NCI-H345 treated with DMSO at 0.1 percent for 48 hours (cell line): ENCODE data around the gene CEP63.
"Not testable (repeated sequence)": the region's sequence is repeated elsewhere in the genome, so short reads cannot be mapped to it uniquely, and the experiment has no call there.

Source experiments
- DNase-seq: peaks from one replicate; lab custom pipeline; 2025; ENCODE audit not compliant: unreplicated experiment; lab: John Stamatoyannopoulos, UW

Gene CEP63

DNA sequence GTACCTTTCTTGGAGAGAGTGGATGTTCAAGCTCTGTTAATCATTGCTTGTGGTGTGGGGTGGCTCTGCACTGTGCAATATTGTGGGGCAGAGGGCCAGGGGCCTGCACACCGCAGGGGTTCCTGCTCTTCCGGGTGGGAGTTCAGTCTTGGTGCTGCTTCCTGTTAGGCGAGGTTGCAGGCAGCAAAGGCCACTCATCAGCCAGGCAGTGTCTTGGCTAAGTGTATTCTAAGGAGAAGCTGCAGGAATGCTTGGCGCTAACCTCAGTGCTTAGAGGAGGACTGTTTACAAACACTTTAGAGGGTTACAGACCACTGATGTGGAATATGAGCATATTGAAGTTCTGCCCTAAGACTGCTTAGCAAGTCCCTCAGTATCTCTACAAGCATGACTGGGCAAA lies 81.7 kb downstream of the CEP63 start:
- DNase-seq, result no peak

DNA sequence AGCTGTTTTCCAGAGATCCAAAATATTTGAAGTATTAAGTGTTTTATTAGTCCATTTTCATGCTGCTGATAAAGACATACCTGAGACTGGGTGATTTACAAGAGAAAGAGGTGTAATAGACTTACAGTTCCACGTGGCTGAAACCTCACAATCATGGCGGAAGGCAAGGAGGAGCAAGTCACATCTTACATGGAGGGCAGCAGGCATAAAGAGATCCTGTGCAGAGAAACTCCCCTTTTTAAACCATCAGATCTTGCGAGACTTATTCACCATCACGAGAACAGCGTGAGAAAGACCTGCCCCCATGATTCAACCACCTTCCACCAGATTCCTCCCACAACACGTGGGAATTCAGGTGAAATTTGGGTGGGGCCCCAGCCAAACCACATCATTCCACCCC lies 82.9 kb downstream of the CEP63 start:
- no peak for DNase-seq

DNA sequence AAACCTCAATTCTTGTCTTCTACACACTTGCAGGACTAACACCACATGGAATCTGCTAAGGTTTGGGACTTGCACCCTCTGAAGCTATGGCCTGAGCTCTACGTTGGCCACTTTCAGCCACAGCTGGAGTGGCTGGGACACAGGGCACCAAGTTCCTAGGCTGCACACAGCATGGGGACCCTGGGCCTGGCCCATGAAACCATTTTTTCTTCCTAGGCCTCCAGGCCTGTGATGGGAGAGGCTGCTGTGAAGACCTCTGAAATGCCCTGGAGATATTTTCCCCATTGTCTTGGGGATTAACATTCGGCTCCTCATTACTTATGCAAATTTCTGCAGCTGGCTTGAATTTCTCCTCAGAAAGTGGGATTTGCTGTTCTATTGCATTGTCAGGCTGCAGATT lies 84.0 kb downstream of the CEP63 start:
- not testable (repeated sequence) for DNase-seq

DNA sequence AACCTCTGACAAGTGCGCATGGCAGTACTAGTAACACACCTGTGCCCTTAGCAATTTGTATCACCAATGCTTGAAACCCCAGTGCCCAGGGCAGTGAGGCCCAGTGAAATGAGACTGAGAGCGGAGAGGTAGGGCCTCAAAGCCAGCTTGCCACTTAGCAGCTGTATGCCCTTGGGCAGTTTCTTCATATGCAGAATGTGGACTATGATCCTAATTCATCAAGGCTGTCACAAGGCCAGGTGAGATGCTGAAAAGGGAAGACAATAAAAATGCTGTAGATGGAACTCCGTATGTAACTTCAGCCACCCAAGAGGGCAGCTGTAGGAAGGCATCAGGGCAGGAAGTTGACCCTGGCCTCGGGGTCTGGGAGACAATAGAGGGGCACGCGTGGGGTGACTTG lies 90.6 kb downstream of the CEP63 start:
- no peak for DNase-seq

DNA sequence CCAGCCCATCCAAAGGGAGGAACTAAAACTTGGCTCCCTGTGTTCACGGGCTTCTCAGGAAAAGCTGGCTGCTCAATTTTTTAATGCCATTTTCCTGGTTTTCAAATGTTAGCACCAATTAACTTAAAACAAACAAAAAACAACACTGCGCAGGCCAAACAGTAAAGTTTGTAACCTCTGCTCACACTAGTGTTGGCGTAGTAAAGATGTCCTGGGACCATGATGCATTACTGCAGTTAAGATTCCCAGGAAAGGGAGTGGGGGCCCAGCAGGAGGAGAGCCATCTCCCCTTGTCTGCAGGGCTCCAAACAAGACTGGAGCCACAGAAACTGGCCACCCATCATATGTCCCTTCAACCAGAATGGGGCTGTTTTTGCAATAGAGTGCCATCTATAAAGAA lies 91.0 kb downstream of the CEP63 start:
- DNase-seq, result no peak

DNA sequence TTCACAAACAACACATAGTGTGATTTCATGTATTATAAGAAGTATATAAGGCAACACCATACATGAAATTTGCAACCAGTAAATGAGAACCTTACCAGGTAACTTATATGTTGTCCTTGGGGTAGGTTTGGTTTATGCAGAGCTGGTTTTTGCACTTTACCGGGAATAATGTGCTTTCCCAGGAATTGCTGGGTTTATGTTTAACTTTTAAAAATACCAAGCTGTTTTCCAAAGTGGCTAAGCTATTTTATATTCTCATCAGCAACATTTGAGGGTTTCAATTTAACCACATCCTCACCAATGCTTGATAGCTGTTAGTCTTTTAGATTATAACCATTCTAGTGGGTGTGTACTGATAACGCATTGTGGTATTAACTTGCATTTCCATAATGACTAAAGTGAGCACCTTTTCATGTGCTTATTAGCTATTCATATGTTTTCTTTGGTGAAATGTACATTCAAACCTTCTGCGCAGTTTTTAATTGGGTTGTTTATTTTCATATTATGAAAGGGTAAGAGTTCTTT lies 93.3 kb downstream of the CEP63 start:
- DNase-seq, result no peak

DNA sequence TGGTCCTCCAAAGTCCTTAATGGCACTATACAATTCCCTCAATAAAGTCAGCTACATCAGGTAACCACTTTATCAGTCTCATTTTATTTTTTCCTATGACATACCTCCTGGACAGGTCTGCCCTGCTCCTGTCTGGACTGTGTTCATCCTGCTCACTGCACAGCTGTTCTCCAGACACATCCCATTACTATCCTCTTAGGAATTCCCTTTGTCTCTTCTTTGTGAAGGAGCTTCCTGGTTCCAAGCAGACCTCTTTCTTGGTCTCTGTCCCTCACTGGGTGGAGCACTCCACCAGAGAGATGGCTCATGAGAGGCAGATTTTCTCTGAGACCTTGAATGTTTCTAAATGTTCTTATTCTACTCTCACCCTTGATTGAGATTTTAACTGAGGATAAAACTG lies 104.9 kb downstream of the CEP63 start:
- no peak for DNase-seq

DNA sequence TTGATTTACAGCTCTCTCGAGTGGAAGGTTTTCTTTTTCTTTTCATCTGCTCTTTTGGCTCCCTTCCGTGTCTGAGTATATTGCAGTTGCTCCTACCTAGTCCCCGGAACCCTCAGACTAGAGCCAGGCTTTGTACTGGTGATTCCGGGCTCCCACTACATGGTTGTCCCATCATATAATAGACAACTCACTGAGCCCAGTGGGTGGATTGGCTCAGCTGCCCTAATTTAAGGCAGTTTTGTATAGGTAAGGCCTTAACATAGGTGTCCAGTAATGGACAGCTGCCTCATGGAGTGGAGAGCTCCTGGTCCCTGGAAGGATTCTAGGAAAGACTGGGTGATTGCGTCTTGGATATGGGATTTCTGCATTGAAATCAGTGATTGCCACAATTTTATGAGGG lies 106.9 kb downstream of the CEP63 start:
- DNase-seq, result no peak

DNA sequence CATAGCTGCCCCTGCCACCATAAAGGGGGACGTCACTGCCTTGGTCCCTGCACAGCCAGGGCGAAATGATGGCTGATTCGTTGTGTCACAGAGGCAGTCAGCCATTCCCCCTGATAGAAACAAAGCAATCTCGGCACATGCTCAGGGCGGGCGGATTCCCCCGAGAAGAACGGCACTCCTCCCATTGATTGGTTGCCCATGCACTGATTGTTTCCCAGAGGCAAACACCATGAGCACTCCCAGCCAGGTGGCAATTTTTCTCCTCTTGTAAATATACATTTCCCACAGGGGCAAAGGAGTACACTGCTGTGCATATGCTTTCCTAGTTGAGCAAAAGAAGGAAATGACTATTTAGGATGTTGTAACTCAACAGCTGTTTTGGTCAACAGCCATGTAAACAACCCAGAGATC lies 108.5 kb downstream of the CEP63 start:
- DNase-seq, result peak; percentile 30

DNA sequence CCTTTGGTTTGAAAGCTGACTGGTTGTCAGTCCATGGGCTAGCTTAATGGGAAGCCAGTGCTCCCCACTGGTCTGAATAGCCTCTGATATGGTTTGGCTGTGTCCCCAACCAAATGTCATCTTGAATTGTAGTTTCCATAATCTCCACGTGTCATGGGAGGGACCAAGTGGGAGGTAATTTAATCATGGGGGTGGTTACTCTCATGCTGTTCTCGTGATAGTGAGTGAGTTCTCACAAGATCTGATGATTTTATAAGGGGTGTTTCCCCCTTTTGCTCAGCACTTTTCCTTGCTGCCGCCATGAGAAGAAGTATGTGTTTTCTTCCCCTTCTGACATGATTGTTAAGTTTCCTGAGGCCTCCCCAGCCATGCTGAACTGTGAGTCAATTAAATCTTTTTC lies 109.1 kb downstream of the CEP63 start:
- not testable (repeated sequence) for DNase-seq

DNA sequence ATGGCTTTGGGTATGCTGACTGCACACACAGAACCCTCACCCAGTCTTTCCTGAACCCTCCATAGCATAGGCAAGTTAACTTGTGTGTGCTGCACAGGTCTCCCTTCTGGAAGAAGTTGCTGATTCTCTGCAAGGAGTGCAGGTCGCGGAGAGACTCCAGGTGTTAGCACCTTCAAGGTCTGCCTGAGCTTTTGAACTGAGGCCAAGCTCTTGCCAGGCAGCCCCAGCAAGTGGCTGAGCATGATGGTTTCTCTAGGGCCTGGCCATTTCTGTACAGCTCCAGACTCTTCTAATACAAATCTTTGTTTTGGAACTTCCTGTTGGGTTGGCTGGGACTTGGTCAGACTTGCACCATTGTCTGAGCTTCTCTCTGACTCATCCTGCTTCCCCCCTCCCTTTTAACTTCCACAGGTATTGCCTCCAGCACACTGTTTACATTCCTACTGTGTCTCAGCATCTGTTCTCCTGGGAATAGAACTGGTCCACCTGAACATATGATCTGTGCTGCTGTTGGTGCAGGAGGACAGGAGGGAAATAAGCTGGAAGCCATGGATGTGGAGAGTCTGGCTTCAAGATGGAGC lies 111.6 kb downstream of the CEP63 start:
- DNase-seq, result peak; percentile 16

DNA sequence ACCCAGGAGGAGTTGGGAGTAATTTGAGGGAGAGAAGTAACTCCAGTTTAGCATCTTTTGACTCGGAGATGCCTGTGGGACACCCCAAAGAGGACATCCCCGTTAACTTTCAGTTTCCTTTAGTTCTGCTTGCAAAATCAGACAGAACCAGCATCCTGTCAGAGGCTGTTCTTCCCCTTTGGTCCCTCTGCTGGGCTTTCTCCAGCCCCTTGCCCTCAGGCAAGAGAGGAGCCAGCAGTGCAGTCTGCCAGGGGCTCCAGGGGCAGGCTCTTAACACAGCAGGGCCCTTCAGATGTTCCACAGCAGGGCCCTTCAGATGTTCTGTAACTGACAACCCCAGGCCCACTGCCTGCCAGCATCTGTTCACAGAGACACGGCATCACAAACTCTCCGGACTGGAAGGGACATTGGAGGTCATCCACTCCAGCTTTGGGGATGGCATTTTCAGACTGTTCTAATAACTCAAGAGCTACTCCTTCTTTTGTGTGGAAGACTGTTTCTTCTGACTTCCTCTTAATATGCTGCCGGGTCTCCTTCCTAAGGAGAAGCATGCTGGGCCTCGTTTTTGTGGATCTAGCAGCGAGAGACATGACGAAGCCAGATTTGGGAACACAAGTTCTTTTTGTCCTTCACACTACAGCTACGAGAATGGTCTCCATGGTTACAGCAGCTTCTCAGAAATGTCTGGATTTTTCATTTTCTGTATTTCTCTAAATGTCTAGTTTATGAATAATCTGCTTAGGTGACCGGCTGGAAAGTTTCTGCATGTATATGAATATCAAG lies 113.1 kb downstream of the CEP63 start:
- DNase-seq, result no peak

DNA sequence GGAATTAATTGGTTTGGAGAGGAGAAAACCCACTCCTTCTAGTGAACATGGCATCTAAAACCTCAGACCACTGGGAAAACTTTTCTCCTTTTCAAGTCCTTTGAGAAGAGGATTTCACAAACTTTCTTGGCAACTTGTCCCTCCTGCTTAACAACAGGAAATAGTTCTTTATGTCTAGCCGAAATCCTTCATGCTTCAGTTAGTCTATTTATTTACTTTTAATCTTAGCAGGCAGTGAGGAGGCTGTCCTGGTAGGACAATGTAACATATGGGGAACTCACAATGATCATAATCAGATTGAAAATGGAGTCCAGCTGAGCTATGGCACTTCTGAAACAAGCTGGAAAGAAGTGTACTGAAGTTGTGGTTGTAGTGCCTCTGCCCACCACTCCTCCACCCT lies 114.3 kb downstream of the CEP63 start:
- no peak for DNase-seq

DNA sequence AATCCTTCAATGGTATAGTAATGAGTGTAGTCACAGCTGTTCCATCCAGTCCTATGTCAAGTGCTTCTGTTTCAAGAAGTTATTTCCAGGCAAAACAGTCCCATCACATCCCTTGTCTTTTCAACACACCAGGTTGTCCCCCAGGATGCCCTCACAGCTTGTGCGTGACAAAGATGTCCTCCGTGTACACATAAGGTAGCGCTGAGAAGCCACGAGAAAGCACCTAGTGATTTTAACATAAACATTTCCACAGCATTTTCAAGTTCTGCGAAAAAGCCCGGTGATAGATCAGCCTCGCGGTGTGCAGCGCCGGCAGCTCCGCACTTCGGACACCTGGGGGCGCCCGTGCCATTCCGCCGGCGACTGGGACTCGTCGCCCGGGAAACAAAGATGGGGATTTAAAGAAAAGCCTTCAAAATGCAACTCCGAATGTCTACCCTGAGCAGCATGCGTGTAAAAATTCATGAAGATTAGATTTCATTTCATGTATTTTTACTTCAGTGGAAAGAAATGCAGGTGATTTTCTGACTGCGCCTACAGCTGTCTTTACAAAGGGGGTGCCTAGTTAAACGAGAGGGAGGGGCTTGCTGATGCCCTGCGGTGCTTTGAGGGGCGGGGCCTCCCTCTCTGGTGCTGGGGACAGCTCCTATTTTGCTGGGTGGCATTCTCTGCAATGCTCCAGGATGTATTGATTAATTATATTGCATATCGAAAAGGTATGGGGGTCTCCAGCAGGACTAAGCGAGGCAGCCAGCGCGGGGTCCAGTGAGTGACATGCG lies 115.0 kb downstream of the CEP63 start:
- DNase-seq, result peak; percentile 31

DNA sequence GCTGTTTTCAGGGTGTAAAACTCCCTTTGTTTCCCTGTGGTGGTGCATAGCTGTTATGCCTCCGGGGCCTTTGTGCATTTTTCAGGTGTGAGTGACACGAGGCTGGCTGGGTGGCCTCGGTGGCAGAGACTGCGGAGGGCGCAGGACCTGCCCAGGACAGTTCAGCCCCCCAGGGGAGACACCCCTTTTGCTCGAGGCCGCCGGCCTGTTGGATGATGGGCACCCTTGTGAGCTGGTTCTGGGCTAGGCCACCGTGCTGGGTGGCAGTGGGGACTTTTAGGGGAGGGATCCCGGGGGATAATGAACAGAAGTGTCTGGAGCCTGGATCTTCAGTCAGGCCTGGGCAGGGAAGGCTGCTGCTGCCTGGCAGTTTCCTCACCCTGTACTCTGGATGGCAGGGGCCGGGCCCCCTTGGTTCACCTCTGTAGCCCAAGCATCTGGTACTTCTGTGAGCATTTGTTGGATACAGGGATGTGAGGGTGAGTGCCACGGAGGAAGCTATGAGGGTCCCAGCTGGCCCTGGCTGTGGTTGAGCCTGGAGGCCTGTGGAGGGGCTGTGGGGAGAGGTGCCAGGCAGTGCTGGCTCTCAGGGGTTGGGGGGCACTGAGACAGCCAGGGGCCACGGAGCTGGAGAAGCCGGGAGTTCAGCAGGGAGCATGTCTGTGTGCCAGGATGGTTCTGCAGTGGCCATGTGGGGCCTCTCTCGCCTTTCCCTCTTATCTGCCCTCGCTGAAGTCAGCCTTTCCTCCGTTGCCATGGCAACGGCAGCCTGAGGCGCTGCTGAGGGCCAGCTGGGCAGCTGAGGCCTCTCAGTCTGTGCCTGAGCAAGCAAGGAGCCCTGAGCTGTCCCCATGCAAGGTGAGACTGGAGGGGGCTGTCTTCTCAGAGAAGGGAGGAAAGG lies 115.9 kb downstream of the CEP63 start:
- no peak for DNase-seq

DNA sequence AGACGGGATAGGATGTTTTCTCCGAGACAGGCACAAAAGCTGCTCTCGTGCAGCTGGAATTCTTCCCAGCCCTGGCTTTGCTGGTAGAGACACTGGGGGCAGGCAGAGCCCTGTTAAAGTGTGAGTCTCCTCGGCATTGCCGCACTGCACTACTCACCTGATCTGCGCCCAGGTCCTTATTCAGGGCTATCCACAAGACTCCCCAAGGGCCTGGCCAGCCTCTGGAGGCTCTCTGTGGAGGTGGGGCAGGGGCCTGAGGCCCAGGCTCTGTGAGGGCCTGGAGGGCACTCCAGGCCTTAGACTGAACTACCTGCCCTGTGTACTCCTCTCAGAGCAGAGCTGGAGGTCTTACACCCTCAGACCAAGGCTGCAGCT lies 116.6 kb downstream of the CEP63 start:
- DNase-seq, result no peak

DNA sequence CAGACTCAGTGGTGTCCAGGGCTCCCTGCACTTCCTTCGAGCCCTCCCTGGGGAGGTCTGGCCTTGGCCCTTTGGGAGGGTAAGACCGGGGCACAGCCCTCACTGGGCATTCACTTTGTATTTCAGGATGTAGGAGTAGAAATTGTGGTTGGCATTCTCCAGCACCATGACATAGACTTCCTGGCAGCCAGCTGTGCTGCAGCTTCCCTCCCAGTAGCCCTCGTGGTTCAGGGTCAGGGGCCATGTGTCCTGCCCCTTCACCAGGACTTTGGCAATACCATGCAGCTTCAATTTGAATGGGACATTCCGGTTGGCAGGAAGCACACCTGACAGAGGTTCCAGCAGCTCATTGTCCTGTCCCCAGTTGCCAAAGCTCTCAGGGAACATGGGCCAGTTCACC lies 117.6 kb downstream of the CEP63 start:
- no peak for DNase-seq

DNA sequence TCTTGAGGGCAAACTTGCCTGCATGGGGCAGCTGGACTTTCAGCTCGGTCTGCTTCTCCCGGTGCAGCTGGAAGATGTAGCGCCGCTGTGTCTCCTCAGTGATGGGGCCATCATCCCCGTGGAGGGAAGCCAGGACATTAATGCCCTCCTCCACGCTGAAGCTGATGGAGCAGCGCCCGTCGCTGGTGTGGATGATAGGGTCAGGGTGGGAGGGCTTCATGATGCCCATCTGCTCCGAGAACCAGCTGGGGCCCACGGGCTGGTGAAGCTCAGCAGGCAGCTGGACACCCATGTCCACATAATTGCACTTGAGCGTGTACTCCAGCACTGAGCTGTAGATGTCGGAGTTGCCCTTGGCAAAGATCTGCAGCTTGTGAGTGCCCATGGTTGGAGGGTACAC lies 118.1 kb downstream of the CEP63 start:
- no peak for DNase-seq

DNA sequence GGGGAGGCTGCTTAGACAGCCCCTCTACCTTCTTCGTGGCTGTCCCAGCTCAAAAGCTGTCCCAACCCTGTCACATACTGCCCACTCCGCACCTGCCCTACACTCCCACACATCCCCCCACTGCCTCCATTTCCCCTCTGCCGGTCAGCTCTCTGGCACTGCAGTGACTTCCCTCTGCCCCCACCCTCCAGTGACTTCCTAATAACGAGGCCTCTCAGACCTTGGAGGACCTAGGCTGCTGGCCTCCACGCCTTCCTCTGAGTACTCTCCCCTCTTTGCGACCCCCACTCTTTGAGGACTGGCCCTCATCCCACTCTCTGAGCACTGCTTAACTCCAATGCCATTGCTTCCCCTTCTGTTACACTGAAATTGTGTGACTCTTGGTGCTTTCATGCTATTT lies 119.7 kb downstream of the CEP63 start:
- DNase-seq, result no peak

DNA sequence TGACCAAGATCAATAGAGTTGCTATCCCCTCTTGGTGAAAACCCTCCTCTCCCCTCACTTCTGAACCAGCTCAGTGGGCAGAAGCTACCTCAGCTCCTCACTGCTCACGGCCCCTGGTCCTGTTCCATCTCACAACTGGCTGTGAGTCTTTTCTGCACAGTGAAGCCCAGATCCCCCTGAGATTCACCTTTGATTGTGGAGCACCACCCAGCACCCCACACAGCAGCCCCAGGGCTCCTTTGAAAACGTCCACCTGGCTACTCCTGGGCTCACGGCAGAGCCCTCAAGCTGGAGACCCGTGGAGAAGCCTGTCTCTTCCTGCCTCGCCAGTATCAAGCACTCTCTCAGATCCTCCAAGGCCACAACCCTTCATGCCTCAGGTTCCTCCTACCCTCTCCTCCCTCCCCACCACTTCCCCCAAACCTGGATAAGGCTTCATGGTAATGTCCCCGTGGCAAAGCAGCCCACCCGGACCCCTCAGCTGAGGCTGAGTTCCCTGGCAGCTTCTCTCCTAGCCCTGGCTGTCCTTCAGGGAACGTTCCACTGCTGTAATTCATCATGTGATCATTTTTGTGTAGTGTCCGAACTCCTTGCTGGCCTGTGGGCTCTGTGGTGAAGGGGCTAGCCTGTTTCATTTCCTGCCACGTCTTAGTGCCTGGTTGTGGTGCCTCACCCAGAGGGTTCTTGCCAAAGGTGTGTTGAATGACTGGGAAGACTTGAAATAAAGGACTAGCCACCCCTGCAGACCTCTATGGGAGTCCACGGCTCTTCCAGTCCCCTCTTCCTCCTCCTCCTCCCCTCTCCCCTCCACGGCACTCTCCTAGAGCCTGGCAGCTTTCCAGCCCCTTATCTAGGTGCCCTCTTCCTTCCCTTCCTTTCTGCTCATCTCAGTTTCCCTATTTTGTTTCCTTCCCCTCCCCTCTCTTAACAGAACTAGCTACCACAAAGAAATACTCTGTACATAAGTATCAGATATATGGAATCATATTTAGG lies 120.5 kb downstream of the CEP63 start:
- DNase-seq, result no peak
